Astrocyte of the spinal cord (primary cell): ENCODE data around the gene VPS8.

ENCODE experiments used
- DNase-seq: peaks from one replicate; pipeline ENCODE4 v3.0.0; 2011; ENCODE audit warnings: low read depth, low spot score
- H3K4me3 ChIP-seq: 2 replicates; pipeline ENCODE4 v1.5.1; 2011; ENCODE audit warnings: low read depth, mild to moderate bottlenecking, low read length, moderate library complexity
- CTCF ChIP-seq: IDR thresholded peaks from 2 replicates; pipeline ENCODE4 v1.5.1; 2012; ENCODE audit warnings: low read depth, mild to moderate bottlenecking, low read length, inconsistent platforms
- in situ Hi-C: cut with HindIII; loops from 2 replicates; pipeline ENCODE4 v1.10.0; 2017; ENCODE audit warnings: low sequenced_read_pairs

VPS8 gene

GRCh38 chr3:184907681-184908649 lies 96.0 kb downstream of the VPS8 start:
- DNase-seq, result no peak
- H3K4me3 ChIP-seq, result no peak overlapping the region
- in situ Hi-C loops, result no loop called here
- TF ChIP-seq CTCF, result no peak

GRCh38 chr3:184908859-184909258 lies 96.9 kb downstream of the VPS8 start:
- H3K4me3 ChIP-seq, result no peak overlapping the region
- DNase-seq, result no peak
- in situ Hi-C loops, result no loop called here
- TF ChIP-seq CTCF, result no peak

GRCh38 chr3:184910664-184911063 lies 98.7 kb downstream of the VPS8 start:
- H3K4me3 ChIP-seq, result no peak overlapping the region
- in situ Hi-C loops, result no loop called here
- no peak for TF ChIP-seq CTCF
- DNase-seq, result no peak

DNA sequence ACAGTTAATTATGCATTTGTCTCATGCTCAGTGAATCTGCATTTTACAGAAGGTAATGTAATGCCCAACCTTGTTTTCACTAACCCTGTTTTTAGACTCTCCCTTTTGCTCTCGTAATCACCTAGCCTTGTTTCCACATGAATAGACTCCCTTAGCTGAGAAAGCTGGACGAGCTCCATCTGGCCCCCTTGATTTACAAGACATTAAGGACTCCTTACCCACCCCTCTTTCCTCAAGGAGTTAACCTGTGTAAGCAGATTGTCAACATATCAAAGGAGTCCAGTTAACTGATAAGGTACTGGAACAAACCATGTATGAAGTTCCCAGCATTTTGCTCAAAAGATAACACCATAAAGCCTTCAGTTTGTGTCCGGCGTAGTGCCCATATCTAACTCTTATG lies 99.6 kb downstream of the VPS8 start:
- no peak for DNase-seq
- no peak for TF ChIP-seq CTCF
- in situ Hi-C loops, result no loop called here
- H3K4me3 ChIP-seq, result no peak overlapping the region

GRCh38 chr3:184912163-184912562 lies 100.2 kb downstream of the VPS8 start:
- no peak overlapping the region for H3K4me3 ChIP-seq
- in situ Hi-C loops, result no loop called here
- no peak for DNase-seq
- TF ChIP-seq CTCF, result no peak

DNA sequence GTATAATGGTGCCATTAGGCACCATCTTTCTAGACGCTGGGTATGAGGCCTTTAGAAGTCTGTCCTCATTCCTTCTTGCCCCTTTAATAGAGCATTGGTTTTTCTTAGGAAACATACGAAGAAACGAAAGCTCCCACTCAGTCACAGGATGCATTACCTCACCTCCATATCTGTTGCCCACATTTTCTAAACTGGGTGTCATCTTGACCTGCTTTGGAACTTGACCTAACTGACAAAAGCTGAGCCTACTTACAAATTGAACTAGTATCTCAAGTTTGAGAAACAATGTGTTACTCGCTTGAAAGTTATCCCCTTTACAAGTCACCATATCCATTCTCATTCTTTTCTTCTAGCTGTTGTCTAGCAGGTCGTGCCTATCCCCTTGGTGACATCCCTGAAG lies 102.7 kb downstream of the VPS8 start:
- no peak for TF ChIP-seq CTCF
- in situ Hi-C loops, result no loop called here
- DNase-seq, result no peak
- H3K4me3 ChIP-seq, result no peak overlapping the region
